Activated CD8-positive, alpha-beta T cell treated with anti-CD3 and anti-CD28 coated beads for 36 hours (primary cell): ENCODE data around the gene PTPRG. TPM values are rescaled to one million over a fixed set of nuclear protein-coding genes. Genes with fewer than 3 reads are reported as not detected.

Source experiments
- ATAC-seq: fragments of 200-7000 bp; cut with Tn5 transposase; one replicate; pipeline ENCODE4 v1.10.0; 2021; ENCODE audit warnings: mild to moderate bottlenecking, moderate library complexity
- CTCF ChIA-PET: fragments of 350-600 bp; sonication (Branson Sonifier 250); formaldehyde crosslinking; loops from one replicate; lab custom pipeline; 2021; ENCODE audit warnings: antibody characterized with exemption; lab: Charles Lee
- POLR2A ChIA-PET: fragments of 350-600 bp; sonication (Branson Sonifier 250); formaldehyde crosslinking; loops from one replicate; lab custom pipeline; 2021; ENCODE audit warnings: antibody characterized with exemption; lab: Charles Lee
- DNase-seq: peaks from one replicate; pipeline ENCODE4 v3.0.0-alpha.2; 2020
- H3K27ac Mint-ChIP-seq: one replicate; pipeline ENCODE4 v1.8.0; 2021; ENCODE audit warnings: mild to moderate bottlenecking, mixed read lengths
- H3K27me3 Mint-ChIP-seq: one replicate; pipeline ENCODE4 v1.8.0; 2021; ENCODE audit warnings: mixed read lengths
- H3K36me3 Mint-ChIP-seq: one replicate; pipeline ENCODE4 v1.8.0; 2021; ENCODE audit warnings: low read depth, mixed read lengths
- H3K4me1 Mint-ChIP-seq: one replicate; pipeline ENCODE4 v1.8.0; 2021; ENCODE audit warnings: low read depth, mixed read lengths
- H3K4me3 Mint-ChIP-seq: one replicate; pipeline ENCODE4 v1.8.0; 2021; ENCODE audit warnings: mild to moderate bottlenecking, moderate library complexity, mixed read lengths
- H3K9me3 Mint-ChIP-seq: one replicate; pipeline ENCODE4 v1.8.0; 2021; ENCODE audit warnings: mixed read lengths
- CTCF ChIP-seq: fragments of 200-600 bp; IDR thresholded peaks from one replicate; pipeline ENCODE4 v1.8.0; 2022; ENCODE audit warnings: antibody characterized with exemption, mild to moderate bottlenecking
- intact Hi-C: fragments of 100-400 bp; cut with micrococcal nuclease; formaldehyde crosslinking; loops from one replicate; pipeline ENCODE4 v1.10.0; 2022
- total RNA-seq, 2 experiments: library from RNA; stranded (reverse); gene quantifications; one replicate each; pipeline ENCODE4 v1.2.3, GENCODE V29; 2021

The PTPRG gene
- total RNA-seq, 2 experiments from 2014 or later = not detected

- Mint-ChIP-seq H3K27ac (no peak overlapping the region), H3K27me3 (peaks cover 26% of the 10 kb centered on the region), H3K36me3 (peaks cover 11% of the 10 kb centered on the region), H3K4me3 (no peak overlapping the region), H3K4me1 (peaks cover 10% of the 10 kb centered on the region), H3K9me3 (peaks cover 10% of the 10 kb centered on the region)
- POLR2A ChIA-PET = no interaction called here
- DNase-seq = no peak
- ATAC-seq = no peak
- intact Hi-C loops = no loop called here
- CTCF ChIA-PET = no interaction called here
- no peak for TF ChIP-seq CTCF
These were observed 761.9 kb downstream of the PTPRG start for GRCh38 chr3:62323241-62323640.

GRCh38 chr3:62325896-62326295 is 764.5 kb downstream of the PTPRG start:
- ChIA-PET POLR2A (no interaction called here), CTCF (no interaction called here)
- H3K9me3 Mint-ChIP-seq = no peaks in the 10 kb centered on the region

GRCh38 chr3:62329971-62330370 is 768.6 kb downstream of the PTPRG start:
- intact Hi-C loops = loop anchor here (5.0 kb wide), 1 partner anchor 232 kb away; no protein-coding TSS in a partner anchor
- peaks cover 8% of the 10 kb centered on the region for H3K27me3 Mint-ChIP-seq
- no peaks in the 10 kb centered on the region for H3K36me3 Mint-ChIP-seq
- TF ChIP-seq CTCF = no peak
- H3K4me1 Mint-ChIP-seq = no peaks in the 10 kb centered on the region
- ChIA-PET CTCF (interaction anchor here (3.5 kb wide), 1 partner anchor 129 kb away, joined by 10 read pairs; no protein-coding TSS in a partner anchor), POLR2A (interaction anchor here (1.0 kb wide), 1 partner anchor 11 kb away, joined by 3 read pairs; no protein-coding TSS in a partner anchor)
- H3K4me3 Mint-ChIP-seq = no peak overlapping the region
- no peak overlapping the region for H3K27ac Mint-ChIP-seq
- ATAC-seq (no peak), DNase-seq (no peak)
- H3K9me3 Mint-ChIP-seq = no peaks in the 10 kb centered on the region

More at GRCh38 chr3:62325896-62326295, 764.5 kb downstream of the PTPRG start:
- ATAC-seq (no peak), DNase-seq (no peak)
- Mint-ChIP-seq H3K27ac (no peak overlapping the region), H3K36me3 (peaks cover 2% of the 10 kb centered on the region), H3K27me3 (peaks cover 10% of the 10 kb centered on the region), H3K4me1 (no peaks in the 10 kb centered on the region), H3K4me3 (no peak overlapping the region)
- intact Hi-C loops = no loop called here
- no peak for TF ChIP-seq CTCF

- no peak for ATAC-seq
- intact Hi-C loops = loop anchor here (5.0 kb wide), 1 partner anchor 230 kb away; no protein-coding TSS in a partner anchor
- POLR2A ChIA-PET = no interaction called here
- TF ChIP-seq CTCF = no peak
- Mint-ChIP-seq H3K4me3 (no peak overlapping the region), H3K27ac (no peak overlapping the region), H3K4me1 (no peaks in the 10 kb centered on the region), H3K9me3 (no peaks in the 10 kb centered on the region), H3K27me3 (peaks cover 5% of the 10 kb centered on the region), H3K36me3 (no peaks in the 10 kb centered on the region)
- CTCF ChIA-PET = interaction anchor here (0.6 to 3.5 kb wide), 4 partner anchors 10 to 1704 kb away, joined by 3 to 10 read pairs (median 4); no protein-coding TSS in a partner anchor
- no peak for DNase-seq
These were observed 770.6 kb downstream of the PTPRG start for GRCh38 chr3:62332017-62332416.

- Mint-ChIP-seq H3K9me3 (no peaks in the 10 kb centered on the region), H3K4me1 (no peaks in the 10 kb centered on the region), H3K27me3 (peaks cover 5% of the 10 kb centered on the region), H3K36me3 (no peaks in the 10 kb centered on the region), H3K4me3 (no peak overlapping the region), H3K27ac (no peak overlapping the region)
- ChIA-PET POLR2A (no interaction called here), CTCF (interaction anchor here (1.1 to 3.5 kb wide), 2 partner anchors 9 to 132 kb away, joined by 4 to 10 read pairs; no protein-coding TSS in a partner anchor)
- ATAC-seq (no peak), DNase-seq (no peak)
- intact Hi-C loops = loop anchor here (5.0 kb wide), 1 partner anchor 229 kb away; no protein-coding TSS in a partner anchor
- peak; percentile 73 for TF ChIP-seq CTCF
These were observed 771.5 kb downstream of the PTPRG start for GRCh38 chr3:62332835-62333244.
